MG63 (cell line): Measurements from ENCODE around the gene INAFM2. TPM values are rescaled to one million over a fixed set of nuclear protein-coding genes. Genes with fewer than 3 reads are reported as not detected.

ENCODE experiments used
- DNase-seq: peaks from one replicate; pipeline ENCODE4 v3.0.0-alpha.2; 2020
- H3K27me3 ChIP-seq: fragments of 250-450 bp; sonication (Bioruptor Pico); 2 replicates; pipeline ENCODE4 v1.5.1; 2020; ENCODE audit warnings: mild to moderate bottlenecking, moderate library complexity
- H3K36me3 ChIP-seq: fragments of 250-450 bp; sonication (Bioruptor Pico); 2 replicates; pipeline ENCODE4 v1.5.1; 2020; ENCODE audit warnings: mild to moderate bottlenecking, moderate library complexity
- H3K4me3 ChIP-seq: fragments of 250-450 bp; sonication (Bioruptor Pico); 2 replicates; pipeline ENCODE4 v1.5.1; 2020; ENCODE audit warnings: mild to moderate bottlenecking, moderate library complexity
- H3K9me3 ChIP-seq: fragments of 250-450 bp; sonication (Bioruptor Pico); 2 replicates; pipeline ENCODE4 v1.5.1; 2020; ENCODE audit warnings: mild to moderate bottlenecking, moderate library complexity
- total RNA-seq: library from RNA; depleted of rRNA; stranded (reverse); fragments of >200 nt; shearing (Covaris generic); gene quantifications from 2 replicates; pipeline ENCODE4 v1.2.3, GENCODE V29; 2014; ENCODE audit warnings: low replicate concordance

INAFM2 gene
- total RNA-seq, 1 experiment from 2014 or later: 9.6 TPM

GRCh38 chr15:40310993-40311392, 12.5 kb upstream of the INAFM2 start:
- H3K4me3 ChIP-seq: no peak overlapping the region
- no peaks in the 10 kb centered on the region for H3K36me3 ChIP-seq
- H3K27me3 ChIP-seq: no peaks in the 10 kb centered on the region
- no peaks in the 10 kb centered on the region for H3K9me3 ChIP-seq
- DNase-seq: no peak

- Histone ChIP-seq H3K9me3 (no peaks in the 10 kb centered on the region), H3K4me3 (no peak overlapping the region), H3K36me3 (no peaks in the 10 kb centered on the region), H3K27me3 (no peaks in the 10 kb centered on the region)
- no peak for DNase-seq
These were observed 10.9 kb upstream of the INAFM2 start for GRCh38 chr15:40312370-40313158.

DNA sequence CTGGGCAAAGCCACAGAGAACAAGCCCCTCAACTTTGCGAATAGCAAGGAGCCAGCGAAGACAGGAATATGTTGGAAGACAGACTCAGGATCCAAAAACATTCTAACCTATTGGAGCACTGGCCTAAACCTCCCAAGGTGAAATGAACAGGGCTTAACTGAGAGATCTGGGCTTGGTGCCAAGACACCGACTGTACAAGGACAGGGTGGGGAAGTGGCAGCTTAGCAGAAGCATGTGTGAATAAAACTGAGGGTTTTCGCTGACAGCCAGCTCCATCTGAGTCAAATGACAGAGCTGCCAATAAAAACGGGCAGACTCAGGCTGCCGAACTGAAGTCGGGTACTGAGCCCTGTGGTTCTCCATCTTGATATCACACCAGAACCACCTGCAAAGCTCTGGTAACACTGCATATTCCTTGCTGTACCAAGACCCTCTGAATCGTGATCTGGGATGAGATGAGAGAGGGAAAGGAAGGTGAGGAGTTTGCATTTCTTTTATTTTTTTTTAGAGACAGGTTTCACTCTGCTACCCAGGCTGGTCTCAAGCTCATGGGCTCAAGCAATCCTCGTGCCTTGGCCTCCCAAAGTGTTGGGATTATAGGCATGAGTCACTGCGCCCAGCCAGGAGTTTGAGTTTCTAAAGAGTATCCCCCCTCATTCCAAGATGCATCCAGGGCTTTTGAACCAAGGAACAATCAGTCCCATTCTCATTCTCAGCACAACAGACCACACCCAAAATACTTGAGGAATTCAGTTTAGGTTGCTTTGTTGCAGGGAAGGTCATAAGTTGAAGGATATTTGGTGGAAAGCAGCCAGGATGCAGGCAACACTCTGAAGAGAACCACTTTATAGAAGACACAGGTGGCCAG, 9.7 kb upstream of the INAFM2 start:
- Histone ChIP-seq H3K9me3 (no peaks in the 10 kb centered on the region), H3K36me3 (no peaks in the 10 kb centered on the region), H3K4me3 (no peak overlapping the region), H3K27me3 (no peaks in the 10 kb centered on the region)
- peak; percentile 79 for DNase-seq

- peak; percentile 87 for DNase-seq
- Histone ChIP-seq H3K4me3 (no peak overlapping the region), H3K36me3 (no peaks in the 10 kb centered on the region), H3K9me3 (no peaks in the 10 kb centered on the region), H3K27me3 (no peaks in the 10 kb centered on the region)
These were observed 8.7 kb upstream of the INAFM2 start for GRCh38 chr15:40314723-40315276.

DNA sequence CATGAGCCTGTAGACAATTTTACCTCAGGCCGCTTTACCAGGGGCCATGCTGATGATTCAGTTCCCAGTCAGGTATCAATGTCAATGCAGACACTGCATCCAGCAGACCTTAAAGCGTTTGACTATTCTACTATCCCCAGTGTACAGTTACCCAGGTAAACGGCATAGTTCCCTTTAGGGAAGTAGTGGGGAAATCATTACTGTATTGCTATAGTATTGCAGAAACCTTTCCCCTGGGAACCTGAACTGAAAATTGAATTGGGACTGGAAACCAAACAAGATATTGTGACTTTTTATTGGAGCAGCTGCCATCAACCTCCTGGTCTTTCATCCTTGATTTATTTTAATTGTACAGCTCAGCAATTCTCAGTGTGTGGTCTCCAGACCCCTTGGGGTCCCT, 6.6 kb upstream of the INAFM2 start:
- no peak for DNase-seq
- H3K27me3 ChIP-seq: no peaks in the 10 kb centered on the region
- H3K36me3 ChIP-seq: no peaks in the 10 kb centered on the region
- H3K9me3 ChIP-seq: no peaks in the 10 kb centered on the region
- no peak overlapping the region for H3K4me3 ChIP-seq

GRCh38 chr15:40317580-40317979, 5.9 kb upstream of the INAFM2 start:
- H3K27me3 ChIP-seq: no peaks in the 10 kb centered on the region
- DNase-seq: no peak
- no peaks in the 10 kb centered on the region for H3K36me3 ChIP-seq
- no peak overlapping the region for H3K4me3 ChIP-seq
- no peaks in the 10 kb centered on the region for H3K9me3 ChIP-seq

- Histone ChIP-seq H3K27me3 (no peaks in the 10 kb centered on the region), H3K36me3 (no peaks in the 10 kb centered on the region)
- no peak for DNase-seq
These were observed 3.1 kb upstream of the INAFM2 start for GRCh38 chr15:40320409-40320808.

GRCh38 chr15:40320931-40321371, 2.5 kb upstream of the INAFM2 start:
- Histone ChIP-seq H3K27me3 (no peaks in the 10 kb centered on the region), H3K9me3 (no peaks in the 10 kb centered on the region), H3K4me3 (no peak overlapping the region), H3K36me3 (no peaks in the 10 kb centered on the region)
- DNase-seq: no peak

More at GRCh38 chr15:40320409-40320808, 3.1 kb upstream of the INAFM2 start:
- Histone ChIP-seq H3K4me3 (no peak overlapping the region), H3K9me3 (no peaks in the 10 kb centered on the region)

DNA sequence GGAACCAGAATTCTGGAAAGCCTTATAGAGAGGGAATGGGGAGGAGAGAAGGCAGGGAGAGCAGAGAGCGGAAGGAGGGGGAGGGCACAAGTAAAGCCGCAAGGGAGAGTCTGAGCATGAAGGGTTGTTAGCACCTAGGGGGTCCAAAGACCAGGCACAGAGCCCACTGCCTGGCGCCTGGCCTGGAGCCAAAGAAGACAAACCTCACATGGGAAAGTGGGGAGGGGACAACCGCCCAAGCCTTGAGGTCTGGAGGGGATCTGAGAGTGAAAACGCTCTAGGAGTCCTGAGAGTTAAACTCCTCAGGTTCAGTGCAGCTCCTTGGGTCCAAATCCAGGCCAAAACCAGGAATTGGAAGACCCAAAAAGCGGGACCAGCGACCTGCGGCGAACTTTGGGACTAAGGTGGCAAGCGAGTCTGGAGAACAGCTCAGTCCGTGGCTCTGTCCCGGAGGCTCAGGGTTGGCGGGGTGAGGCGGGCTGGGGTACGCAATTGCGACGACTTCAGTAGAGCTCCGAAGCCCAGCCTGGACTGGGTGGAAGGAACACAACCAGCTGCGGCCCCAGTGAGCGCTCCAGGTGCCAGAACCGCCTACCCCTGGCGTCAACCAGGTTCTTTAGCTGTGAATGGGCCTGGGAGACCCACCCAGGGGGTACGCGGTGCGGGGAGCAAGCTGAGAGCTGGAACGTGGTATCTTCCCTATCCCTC, 807 bp upstream of the INAFM2 start:
- no peaks in the 10 kb centered on the region for H3K9me3 ChIP-seq
- DNase-seq: no peak
- H3K27me3 ChIP-seq: no peaks in the 10 kb centered on the region
- H3K36me3 ChIP-seq: no peaks in the 10 kb centered on the region; the same call in 1 of the 2 replicates
- peak overlapping the region; percentile 43 for H3K4me3 ChIP-seq

DNA sequence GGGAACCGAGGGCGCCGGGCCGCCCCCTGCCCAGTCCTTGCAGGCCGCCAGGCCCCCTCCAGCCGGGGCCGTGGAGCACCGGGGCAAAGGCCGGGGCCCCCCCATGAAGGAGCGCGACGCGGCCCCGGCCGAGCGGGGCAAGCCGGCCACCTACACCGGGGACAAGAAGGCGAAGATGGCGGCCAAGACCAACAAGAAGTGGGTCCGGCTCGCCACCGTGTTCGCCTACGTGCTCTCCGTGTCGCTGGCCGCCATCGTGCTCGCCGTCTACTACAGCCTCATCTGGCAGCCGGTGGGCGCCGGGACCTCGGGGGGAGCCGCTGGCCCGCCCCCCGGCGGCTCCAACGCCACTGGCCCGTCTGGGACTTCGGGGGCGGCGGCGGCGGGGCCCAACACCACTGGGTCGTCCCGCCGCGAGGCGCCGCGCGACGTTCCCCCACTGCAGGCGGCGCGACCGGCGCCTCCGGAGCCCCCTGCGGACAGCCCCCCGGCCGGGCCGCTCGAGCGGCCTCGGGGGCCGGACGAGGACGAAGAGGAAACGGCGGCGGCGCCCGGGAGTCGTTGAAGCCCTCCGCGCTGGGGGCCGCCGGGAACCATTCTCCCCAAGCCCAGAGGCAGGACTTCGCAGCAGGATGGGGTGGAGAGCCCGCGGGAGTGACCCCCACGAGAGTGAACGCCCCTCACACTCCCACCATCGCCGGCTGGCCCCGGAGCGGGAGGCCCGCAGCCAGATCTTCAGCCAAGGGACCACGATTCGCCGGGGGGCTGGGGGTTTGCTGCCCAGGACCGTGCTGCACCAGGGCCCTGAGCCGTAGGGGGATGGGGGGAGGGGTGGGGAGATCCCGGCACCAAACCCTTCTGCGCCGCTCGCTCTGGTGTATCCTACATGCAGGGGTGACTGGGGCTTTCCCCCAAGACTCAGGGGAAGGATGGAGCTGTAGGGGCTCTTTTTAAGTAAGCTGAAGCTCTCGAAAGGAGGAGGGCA, 753 bp downstream of the INAFM2 start:
- H3K36me3 ChIP-seq: no peaks in the 10 kb centered on the region; the same call in 1 of the 2 replicates
- H3K9me3 ChIP-seq: no peaks in the 10 kb centered on the region
- H3K27me3 ChIP-seq: no peaks in the 10 kb centered on the region
- DNase-seq: no peak
- H3K4me3 ChIP-seq: peak overlapping the region; percentile 61

- DNase-seq: no peak
- H3K36me3 ChIP-seq: no peaks in the 10 kb centered on the region; the same call in 1 of the 2 replicates
- no peaks in the 10 kb centered on the region for H3K9me3 ChIP-seq
- no peaks in the 10 kb centered on the region for H3K27me3 ChIP-seq
- peak overlapping the region; percentile 61 for H3K4me3 ChIP-seq
These were observed 1.7 kb downstream of the INAFM2 start for GRCh38 chr15:40325188-40325587.

GRCh38 chr15:40325700-40326099, 2.2 kb downstream of the INAFM2 start:
- Histone ChIP-seq H3K36me3 (no peaks in the 10 kb centered on the region; the same call in 1 of the 2 replicates), H3K9me3 (no peaks in the 10 kb centered on the region), H3K4me3 (no peak overlapping the region), H3K27me3 (no peaks in the 10 kb centered on the region)
- no peak for DNase-seq

GRCh38 chr15:40327457-40327856, 4.0 kb downstream of the INAFM2 start:
- Histone ChIP-seq H3K36me3 (no peaks in the 10 kb centered on the region; the same call in 1 of the 2 replicates), H3K9me3 (no peaks in the 10 kb centered on the region), H3K27me3 (no peaks in the 10 kb centered on the region), H3K4me3 (no peak overlapping the region)
- no peak for DNase-seq

DNA sequence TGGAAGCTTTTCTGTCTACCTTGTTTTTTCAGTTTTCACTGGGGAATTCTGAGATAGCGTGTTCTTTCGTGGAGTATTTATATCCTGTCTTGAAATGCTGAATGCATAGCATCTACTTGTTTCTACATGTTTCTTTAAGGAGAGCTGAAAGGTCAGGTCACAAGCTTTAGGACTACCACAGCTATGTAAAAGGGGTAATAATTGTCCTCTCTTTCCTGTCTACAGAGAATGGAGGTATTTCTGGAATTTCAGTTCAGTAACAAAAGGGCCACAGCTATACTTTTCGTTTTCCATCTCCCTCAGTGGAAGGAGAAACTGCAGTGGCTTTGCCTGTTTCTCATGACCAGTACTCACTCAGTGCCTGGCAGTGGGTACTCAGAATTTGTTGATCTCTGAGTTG, 4.7 kb downstream of the INAFM2 start:
- Histone ChIP-seq H3K27me3 (no peaks in the 10 kb centered on the region), H3K4me3 (no peak overlapping the region), H3K36me3 (no peaks in the 10 kb centered on the region; the same call in 1 of the 2 replicates), H3K9me3 (no peaks in the 10 kb centered on the region)
- DNase-seq: no peak

GRCh38 chr15:40328751-40329150, 5.3 kb downstream of the INAFM2 start:
- no peaks in the 10 kb centered on the region for H3K27me3 ChIP-seq
- no peaks in the 10 kb centered on the region for H3K9me3 ChIP-seq
- H3K4me3 ChIP-seq: no peak overlapping the region
- DNase-seq: no peak
- H3K36me3 ChIP-seq: no peaks in the 10 kb centered on the region; the same call in 1 of the 2 replicates
